RWPE2 (cell line): ENCODE data around the gene OCA2.

Source experiments
- ATAC-seq: fragments of 200-7000 bp; cut with Tn5 transposase; 3 replicates; pipeline ENCODE4 v1.9.1; 2021; ENCODE audit warnings: low read depth
- DNase-seq: peaks from one replicate; pipeline ENCODE4 v3.0.0-alpha.2; 2020; ENCODE audit warnings: low spot score
- H3K27ac ChIP-seq: fragments of 450-650 bp; 2 replicates; pipeline ENCODE4 v1.5.1; 2017; ENCODE audit warnings: mild to moderate bottlenecking; ENCODE audit not compliant: poor library complexity, severe bottlenecking
- H3K27me3 ChIP-seq: fragments of 250-450 bp; sonication (Bioruptor Pico); 2 replicates; pipeline ENCODE4 v1.5.1; 2021; ENCODE audit warnings: mild to moderate bottlenecking, moderate library complexity; ENCODE audit not compliant: insufficient read depth, poor library complexity, severe bottlenecking
- H3K36me3 ChIP-seq: fragments of 250-450 bp; sonication (Bioruptor Pico); 2 replicates; pipeline ENCODE4 v1.5.1; 2020; ENCODE audit warnings: low read depth, mild to moderate bottlenecking, moderate library complexity
- H3K4me1 ChIP-seq: fragments of 250-450 bp; sonication (Bioruptor Pico); 2 replicates; pipeline ENCODE4 v1.5.1; 2021; ENCODE audit warnings: mild to moderate bottlenecking, moderate library complexity; ENCODE audit not compliant: insufficient read depth, poor library complexity, severe bottlenecking
- H3K4me3 ChIP-seq: fragments of 250-450 bp; sonication (Bioruptor Pico); 2 replicates; pipeline ENCODE4 v1.5.1; 2021; ENCODE audit warnings: mild to moderate bottlenecking, moderate library complexity; ENCODE audit not compliant: severe bottlenecking
- H3K9me3 ChIP-seq: fragments of 250-450 bp; sonication (Bioruptor Pico); 2 replicates; pipeline ENCODE4 v1.5.1; 2021; ENCODE audit warnings: mild to moderate bottlenecking, moderate library complexity; ENCODE audit not compliant: severe bottlenecking
- CTCF ChIP-seq: fragments of 450-650 bp; IDR thresholded peaks from one replicate; pipeline ENCODE4 v1.5.1; 2017; ENCODE audit warnings: mild to moderate bottlenecking, moderate library complexity; ENCODE audit not compliant: poor library complexity, severe bottlenecking

Gene OCA2

DNA sequence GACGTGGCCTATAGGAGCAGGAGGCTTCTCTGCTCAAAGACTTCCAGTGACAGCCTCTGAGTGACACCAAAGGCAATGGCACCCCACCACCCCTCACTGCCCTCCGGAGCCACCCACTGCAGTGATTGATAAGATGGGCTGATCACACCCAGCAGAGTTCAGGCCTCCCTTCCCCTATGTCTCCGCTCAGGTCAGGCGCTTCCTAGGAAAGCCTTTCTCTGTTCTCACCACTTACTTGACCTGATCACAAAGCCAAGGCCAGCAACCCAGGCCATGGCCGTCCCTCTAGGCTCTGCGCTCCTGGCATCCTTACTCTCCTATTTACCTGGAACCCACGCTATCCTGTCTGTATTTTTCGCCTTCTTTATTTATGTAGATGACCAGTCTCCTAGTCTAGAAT, 282.3 kb downstream of the OCA2 start:
- no peaks in the 10 kb centered on the region for H3K9me3 ChIP-seq
- no peak for DNase-seq
- no peak overlapping the region for H3K4me3 ChIP-seq
- no peaks in the 10 kb centered on the region for H3K36me3 ChIP-seq
- no peaks in the 10 kb centered on the region for H3K4me1 ChIP-seq
- no peaks in the 10 kb centered on the region for H3K27me3 ChIP-seq
- no peak for ATAC-seq
- no peak for TF ChIP-seq CTCF
- H3K27ac ChIP-seq, result no peak overlapping the region

DNA sequence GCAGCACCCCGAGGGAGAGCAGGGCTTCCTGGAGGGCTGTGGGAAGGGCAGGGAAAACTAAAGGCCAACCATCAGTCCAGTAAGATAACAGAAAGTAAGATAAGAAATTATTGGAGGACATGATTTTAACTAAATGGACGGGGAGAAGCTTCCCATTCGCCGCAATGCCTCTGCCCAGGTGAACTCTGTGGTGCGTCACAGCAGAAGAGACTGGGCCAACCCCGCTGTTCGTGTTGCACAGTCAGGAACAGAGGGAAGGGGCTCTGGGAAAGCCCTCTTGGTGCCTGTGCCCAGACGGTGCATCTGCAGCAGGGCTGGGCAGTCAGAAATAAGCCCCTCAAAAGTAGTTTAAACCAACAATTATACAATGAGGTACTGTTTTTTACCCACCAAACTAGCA, 284.1 kb downstream of the OCA2 start:
- H3K4me1 ChIP-seq, result no peaks in the 10 kb centered on the region
- no peaks in the 10 kb centered on the region for H3K36me3 ChIP-seq
- DNase-seq (no peak), ATAC-seq (no peak)
- no peaks in the 10 kb centered on the region for H3K9me3 ChIP-seq
- H3K27me3 ChIP-seq, result no peaks in the 10 kb centered on the region
- H3K27ac ChIP-seq, result no peak overlapping the region
- TF ChIP-seq CTCF, result no peak
- no peak overlapping the region for H3K4me3 ChIP-seq

GRCh38 chr15:27813139-27813538, 286.0 kb downstream of the OCA2 start:
- Histone ChIP-seq H3K4me1 (no peaks in the 10 kb centered on the region), H3K36me3 (no peaks in the 10 kb centered on the region), H3K27me3 (no peaks in the 10 kb centered on the region), H3K27ac (no peak overlapping the region), H3K4me3 (no peak overlapping the region), H3K9me3 (no peaks in the 10 kb centered on the region)
- no peak for TF ChIP-seq CTCF
- DNase-seq (no peak), ATAC-seq (no peak)

DNA sequence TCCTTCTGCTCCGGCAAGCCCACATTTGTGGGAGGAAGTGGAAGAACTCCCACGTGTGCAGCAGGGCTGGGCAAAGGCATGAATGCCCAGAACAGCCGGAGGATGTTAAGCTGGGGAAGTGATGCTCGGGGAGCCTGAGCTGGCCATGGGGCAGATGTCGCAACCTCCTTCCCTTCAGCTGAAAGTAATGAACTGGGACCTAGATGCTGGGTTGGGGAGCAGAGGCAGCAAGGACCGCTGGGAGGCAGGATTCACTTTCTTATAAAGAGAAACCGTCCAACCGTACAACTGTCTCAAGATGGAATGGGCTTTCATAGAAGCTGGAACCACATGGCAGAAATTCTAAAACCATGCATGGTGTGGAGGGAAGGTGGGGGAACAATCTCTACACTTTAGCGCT, 290.9 kb downstream of the OCA2 start:
- H3K27ac ChIP-seq, result no peak overlapping the region
- ATAC-seq (no peak), DNase-seq (no peak)
- no peaks in the 10 kb centered on the region for H3K9me3 ChIP-seq
- H3K4me3 ChIP-seq, result no peak overlapping the region
- no peaks in the 10 kb centered on the region for H3K4me1 ChIP-seq
- H3K27me3 ChIP-seq, result peaks cover 4% of the 10 kb centered on the region
- TF ChIP-seq CTCF, result no peak
- no peaks in the 10 kb centered on the region for H3K36me3 ChIP-seq

DNA sequence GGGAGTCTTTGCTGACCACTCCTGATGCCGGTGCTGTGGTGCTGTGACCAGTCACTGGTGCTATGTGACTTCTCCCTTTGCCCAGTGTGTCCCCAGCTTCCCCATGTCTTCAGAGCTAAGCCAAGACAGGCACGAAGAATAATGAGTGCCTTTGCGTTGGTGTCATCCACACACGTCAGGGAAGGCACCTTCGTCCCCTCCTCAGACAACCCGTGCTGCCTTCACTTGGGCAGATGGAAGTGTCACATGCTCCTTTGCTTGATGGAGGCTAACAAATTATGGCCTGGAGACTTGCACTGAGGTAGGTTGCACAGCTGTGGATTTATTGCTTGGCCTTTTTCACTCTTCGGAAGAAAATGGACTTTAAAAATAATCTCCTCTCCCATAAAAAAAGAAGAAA, 291.8 kb downstream of the OCA2 start:
- DNase-seq, result no peak
- Histone ChIP-seq H3K36me3 (no peaks in the 10 kb centered on the region), H3K27ac (no peak overlapping the region), H3K4me1 (no peaks in the 10 kb centered on the region), H3K4me3 (no peak overlapping the region), H3K27me3 (peaks cover 12% of the 10 kb centered on the region), H3K9me3 (no peaks in the 10 kb centered on the region)
- TF ChIP-seq CTCF, result no peak
- no peak for ATAC-seq
